RCC 7860 (cell line): Measurements from ENCODE around the gene OGFOD2.

Experiments used
- DNase-seq: peaks from one replicate; pipeline ENCODE4 v3.0.0-alpha.2; 2015; ENCODE audit warnings: low spot score
- FAIRE-seq: peaks from 2 replicates; lab custom pipeline; 2012; peaks lifted over from hg19 to GRCh38; lab: Jason Lieb, UNC

OGFOD2 gene

DNA sequence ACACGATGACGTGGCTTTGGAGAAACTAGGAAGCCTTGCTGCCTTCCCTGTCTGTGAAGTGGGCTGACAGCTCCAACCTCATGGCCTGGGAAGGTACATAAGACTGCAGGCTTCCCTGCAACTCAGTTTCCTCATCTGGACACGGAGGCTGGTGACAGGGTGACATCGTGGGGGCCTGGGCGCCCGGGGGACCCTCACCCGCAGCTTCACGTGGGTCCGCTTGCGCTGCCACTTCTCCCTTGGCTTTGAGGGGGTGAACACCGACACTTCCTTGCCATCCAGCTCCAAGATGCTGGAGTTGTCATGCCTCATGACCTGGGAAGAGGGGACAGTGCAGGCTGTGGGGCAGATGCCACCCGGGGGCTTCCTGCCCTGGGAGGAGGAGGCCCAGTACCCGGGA, 13.0 kb downstream of the OGFOD2 start:
- FAIRE-seq, result no peak
- no peak for DNase-seq

DNA sequence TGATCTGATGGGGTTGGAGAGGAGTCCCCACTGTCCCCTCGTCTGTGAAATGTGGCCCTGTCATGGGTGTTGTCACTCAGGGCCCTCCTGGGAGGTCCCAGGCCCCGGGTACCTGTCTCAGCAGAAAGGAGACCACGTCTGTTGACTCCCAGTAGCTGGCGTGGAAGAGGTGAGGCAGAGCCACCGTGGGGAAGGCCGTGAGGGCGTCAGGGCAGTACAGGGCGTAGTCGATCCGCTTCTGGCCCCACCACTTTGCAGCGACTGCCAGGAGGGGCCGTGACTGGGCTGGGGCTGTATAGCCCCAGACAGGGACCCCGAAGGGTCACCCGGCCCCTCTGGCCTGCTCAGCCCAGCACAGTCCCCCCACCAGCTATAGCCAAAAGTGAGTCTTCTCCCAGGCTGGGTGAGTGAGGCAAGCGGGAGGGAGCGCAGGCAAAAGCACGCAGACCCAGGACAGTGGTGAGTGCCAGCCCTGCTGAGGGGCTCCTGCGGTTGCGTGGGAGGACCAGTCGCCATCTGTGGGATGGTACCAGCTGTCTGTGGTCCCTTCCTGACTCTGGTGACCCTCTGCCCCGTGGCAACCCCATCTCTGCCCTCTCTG, 13.7 kb downstream of the OGFOD2 start:
- DNase-seq (no peak), FAIRE-seq (no peak)

DNA sequence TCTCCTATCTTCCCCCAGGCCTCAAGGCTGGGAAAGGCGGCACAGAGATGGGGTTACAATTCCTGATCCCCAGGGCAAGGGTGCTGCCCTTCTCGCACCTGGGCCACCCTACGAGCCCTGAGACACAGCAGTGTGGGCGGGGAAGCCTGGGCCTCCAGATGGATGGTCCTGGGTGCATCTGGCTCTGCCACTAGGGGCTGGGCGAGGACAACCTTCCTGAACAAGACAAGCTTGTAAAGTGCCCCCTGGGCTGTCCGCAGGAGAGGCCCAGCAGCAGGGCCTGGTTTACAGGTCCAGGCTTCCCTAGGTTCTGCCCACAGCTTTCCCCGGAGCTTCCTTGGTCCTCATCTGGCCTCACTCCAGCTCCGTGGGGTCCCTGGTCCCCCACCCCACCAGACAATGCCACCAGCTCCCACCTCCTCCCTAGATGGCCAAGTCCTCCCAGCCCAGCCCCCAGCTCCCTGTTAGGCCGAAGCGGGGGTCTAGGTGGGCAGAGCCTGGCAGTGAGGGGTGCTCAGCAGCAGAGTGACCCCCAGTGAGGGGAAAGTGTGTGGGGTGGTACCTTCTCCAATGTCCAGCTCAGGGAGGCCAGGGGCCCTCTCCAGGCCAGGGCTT, 14.3 kb downstream of the OGFOD2 start:
- FAIRE-seq (no peak), DNase-seq (no peak)

DNA sequence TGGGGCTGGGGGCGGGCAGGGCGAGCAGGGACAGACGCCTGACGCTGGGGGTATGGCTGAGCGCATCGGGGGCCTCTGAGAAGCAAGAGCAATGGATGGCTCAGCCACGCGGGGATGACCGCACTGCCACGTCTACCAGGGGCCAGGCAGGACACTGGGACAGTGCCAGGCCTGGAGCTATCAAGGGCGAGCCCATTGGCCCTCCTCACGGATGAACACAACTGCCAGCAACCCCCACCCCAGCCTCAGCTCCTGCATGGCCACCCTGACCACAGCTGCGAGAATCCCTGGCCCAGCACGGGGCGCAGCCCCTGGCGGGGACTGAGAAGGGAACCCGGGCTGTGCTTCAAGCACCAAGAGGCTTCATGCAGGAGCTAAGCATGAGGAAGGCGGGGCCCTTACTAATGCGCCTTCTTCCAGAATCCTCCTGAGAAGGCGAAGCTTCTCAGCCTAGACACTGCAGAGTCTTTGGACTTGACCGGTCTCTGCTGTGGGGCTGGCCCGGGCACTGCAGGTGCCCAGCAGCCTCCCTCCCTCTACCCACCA, 14.9 kb downstream of the OGFOD2 start:
- DNase-seq (no peak), FAIRE-seq (no peak)

DNA sequence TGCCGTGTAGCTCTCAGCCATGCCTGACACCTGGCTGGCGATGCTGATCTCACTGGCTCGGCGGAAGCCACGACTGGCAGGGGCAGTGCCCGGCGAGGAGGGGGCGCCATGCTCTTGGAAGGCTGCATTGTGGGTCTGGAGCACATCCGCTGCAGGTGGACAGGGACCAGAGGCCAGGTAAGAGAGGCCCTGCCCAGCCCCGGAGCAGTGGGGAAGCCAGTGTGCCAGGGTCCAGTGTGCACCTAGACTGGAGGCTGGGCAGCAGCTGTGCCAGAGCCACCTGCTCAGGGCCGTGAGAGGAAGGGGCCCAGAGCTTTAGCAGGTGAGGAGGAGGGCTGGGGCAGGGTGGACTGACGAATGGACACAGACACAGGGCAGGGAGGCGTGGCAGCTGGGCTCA, 15.5 kb downstream of the OGFOD2 start:
- DNase-seq (no peak), FAIRE-seq (no peak)

DNA sequence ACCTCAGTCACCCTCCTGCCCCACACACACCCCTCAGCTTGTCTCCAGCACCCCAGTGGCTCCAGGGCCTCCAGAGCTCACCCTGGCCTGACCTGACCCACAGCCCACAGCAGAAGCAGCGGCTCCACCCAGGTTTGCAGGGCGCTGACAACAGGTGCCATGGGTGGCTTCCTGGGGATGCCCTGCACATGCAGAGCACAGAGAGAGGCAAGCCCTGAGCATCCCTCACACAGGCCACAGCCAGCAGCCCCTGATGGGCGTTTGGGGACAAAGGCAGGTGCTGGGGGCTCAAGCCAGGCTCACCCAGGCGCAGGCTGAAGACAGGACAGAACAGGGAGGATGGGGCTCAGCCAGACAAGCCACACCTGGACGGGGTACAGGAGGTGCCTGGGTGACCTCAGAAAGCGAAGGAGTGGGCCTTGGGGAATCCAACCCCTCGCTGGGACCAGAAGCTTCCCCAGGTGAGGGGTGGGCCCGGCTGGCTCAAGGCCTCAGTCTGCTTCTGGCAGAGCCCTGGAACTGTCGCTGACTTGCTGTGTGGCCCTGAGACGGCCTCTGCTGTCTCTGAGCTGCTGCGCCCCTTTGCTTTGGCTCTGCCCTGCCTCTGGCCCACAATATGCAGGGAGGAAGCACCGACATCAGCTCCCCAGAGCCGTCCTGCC, 16.0 kb downstream of the OGFOD2 start:
- FAIRE-seq, result no peak
- DNase-seq, result no peak

DNA sequence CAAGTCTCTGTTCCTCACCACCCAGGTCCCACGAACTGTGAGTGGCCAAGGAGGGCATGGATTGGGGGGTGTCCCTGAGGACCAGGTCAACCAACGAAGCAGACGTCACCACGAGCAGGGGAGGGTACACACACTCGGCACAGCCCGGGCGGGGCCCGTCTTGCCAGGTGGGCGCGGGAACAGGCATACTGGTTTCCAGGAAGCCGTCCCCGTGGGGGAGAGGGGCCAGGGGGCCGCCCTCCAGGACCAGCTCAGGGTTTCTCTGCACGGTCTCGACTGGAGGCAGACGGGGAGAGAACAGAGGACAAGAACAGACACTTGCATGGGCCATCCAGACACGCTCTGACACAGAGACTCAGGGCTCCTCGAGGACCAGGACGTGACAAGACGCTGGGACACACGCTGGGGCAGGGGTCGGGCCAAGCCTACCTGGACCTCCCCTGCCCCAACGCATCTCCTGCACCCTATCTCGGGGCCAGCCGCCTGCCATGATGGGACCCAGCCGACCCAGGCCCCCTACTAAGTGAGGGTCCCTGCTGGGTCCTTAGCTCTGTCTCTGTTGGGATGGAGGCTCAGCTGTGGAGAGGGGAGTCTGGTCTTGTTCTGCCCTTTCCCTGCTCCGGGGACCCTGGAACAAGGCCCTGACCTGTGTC, 16.7 kb downstream of the OGFOD2 start:
- DNase-seq (no peak), FAIRE-seq (no peak)

DNA sequence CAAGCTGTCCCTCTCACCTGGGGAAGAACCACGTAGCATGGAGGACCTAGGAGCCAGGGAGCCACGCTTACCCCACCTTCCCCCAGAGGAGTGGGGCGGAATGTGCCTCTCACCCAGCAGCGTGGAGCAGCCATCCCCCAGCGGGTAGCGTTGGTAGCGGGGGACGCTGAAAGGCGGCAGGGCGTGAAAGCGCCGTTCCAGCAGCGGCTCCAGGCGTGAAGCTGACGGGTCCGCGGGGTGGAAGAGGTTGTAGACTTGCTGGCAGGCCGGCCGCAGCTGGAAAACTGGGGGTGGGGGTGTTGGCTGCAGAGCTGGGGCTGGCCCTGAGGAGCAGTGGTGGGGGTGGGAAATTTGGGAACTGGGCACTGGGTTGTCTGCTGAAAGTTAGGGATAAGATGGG, 17.3 kb downstream of the OGFOD2 start:
- no peak for FAIRE-seq
- no peak for DNase-seq

DNA sequence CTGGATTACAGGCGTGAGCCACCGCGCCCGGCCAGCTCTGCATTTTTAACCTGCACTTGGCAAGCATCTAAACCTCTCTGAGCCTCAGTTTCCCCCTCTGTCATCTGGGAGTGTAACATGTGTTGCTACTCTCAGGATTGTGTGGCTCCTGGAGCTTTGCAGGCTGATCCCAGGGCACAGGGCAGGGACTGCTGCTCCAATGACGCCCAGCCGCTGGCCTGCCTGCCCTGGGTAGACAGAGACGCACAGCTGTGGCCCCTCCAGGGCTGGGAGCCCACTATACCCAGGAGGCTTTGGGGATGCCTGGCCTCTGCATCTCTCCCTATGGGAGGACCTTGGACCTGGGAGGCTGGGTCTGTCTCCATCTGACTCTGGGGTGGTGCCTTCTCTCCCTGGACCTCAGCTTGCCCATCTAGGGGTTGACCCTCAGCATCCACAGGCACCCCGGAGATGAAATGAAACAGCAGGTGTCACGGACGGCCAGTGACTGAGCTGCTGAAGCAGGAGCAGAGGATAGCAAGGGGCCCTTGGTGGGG, 19.2 kb downstream of the OGFOD2 start:
- DNase-seq (no peak), FAIRE-seq (no peak)

DNA sequence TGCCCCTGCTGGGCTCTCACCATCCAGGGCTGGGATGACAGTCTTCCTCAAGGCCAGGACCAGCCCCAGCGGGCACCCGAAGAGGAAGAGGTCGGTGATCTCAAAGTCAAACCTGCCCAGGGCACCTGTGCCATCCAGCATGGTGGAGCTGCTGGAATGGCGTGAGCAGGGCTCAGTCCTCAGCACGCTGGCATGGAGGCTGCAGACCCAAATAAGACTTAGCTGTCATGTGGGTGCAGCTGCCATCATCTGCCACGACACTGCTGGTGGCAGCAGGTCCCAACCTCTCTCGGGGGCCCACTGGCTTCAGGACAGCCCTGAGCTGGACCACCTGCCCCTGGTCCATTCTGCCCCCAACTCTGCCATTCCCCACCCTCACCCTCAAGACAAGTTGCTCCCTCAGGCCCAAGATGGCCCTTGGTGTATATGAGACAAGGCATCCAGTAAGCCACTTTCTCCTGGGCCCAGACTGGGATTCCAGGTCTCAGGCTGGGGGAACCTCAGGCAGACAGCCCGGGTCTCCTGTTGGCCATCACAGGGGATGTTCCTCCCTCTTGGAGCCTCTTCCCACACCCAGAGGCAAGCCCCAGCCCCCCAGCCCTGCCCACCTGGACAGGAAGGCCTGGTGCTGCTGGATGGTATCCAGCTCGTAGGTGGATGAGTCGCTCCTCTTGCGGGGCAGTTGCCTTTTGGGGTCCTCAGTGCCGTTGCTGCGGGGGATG, 19.9 kb downstream of the OGFOD2 start:
- FAIRE-seq (no peak), DNase-seq (no peak)

DNA sequence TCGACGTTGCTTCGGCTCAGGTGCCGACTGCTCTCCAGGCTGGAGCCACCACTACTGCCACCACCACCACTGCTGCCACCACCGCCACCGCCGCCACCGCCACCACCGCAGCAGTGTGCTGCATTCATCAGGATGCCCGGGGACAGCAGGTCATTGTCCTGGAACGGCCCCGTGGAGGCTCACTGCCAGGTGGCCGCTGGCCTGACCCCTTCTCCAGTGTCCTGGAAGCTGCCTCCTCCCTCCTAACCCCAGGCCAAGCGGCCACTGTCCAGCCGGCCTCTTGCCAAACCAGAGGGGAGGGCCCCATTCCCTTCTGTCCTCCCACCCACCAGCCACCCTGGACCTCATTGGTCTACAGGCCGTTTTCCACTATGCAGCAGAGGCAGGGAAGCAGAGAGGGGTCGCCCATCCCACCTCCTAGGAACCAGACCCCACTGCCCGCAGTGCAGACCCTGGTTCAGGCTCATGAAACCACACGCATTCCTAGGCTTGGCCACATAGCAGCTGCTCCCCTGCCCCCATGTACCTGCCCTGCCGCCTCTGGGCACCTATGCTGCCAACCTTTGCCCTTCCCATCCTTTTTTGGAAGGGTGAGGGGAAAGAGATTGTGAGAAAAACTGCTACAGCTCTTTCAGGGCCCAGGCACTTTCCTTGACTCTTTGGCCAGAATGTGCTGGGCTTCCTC, 20.6 kb downstream of the OGFOD2 start:
- DNase-seq, result no peak
- no peak for FAIRE-seq

DNA sequence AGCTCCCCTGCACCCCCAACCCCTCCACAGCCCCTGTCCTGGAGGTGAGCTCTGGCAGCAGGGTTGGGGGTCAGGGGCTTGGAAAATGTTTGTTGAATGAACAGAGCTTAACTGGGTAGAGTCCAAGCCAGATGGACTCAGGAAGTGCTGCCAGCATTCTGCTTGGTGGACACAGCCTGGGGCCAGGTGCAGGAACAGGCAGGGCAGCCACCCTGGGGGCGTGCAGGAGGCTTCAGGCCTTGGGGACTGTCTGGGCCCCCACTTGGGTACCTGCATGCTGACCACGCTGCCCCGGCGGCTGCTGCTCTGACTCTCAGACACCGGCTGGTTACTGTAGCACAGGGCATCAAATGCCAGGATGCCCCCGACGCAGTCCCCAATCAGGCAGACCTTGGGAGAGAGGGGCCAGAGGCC, 21.2 kb downstream of the OGFOD2 start:
- DNase-seq, result no peak
- FAIRE-seq, result no peak

DNA sequence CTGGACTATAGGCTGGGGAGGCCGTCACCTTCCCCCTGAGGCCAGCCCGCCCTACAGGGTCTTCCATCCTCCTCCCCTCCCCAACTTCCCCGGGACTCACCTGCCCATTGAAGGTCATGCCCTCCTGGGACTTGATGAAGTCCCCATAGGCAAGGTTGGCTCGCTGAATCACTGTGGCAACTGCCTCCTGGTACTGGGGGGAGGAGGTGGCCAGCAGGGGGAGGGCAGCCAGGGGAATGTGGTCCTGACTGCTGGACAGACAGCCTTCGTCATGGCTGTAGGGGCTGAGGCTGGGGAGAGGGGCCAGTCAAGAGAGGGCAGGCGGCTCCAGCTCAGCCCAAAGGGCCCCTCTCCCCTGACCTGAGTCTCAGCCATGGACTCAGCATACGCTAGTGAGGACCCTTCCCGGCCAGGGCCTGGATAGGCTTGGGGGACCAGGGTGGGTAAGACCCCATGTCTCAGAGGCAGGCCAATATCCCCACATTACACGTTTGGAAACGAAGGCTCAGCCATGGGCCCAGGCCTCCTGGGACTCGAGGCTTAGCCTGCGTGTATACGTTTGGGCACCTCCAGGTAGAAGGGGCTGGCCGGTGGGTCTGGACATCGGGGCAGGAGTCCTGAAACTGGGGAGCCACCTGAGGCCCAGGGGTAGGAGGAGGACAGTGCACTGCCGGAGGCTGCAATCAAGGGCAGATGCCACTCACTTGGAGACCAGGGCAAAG, 21.7 kb downstream of the OGFOD2 start:
- DNase-seq (no peak), FAIRE-seq (no peak)

DNA sequence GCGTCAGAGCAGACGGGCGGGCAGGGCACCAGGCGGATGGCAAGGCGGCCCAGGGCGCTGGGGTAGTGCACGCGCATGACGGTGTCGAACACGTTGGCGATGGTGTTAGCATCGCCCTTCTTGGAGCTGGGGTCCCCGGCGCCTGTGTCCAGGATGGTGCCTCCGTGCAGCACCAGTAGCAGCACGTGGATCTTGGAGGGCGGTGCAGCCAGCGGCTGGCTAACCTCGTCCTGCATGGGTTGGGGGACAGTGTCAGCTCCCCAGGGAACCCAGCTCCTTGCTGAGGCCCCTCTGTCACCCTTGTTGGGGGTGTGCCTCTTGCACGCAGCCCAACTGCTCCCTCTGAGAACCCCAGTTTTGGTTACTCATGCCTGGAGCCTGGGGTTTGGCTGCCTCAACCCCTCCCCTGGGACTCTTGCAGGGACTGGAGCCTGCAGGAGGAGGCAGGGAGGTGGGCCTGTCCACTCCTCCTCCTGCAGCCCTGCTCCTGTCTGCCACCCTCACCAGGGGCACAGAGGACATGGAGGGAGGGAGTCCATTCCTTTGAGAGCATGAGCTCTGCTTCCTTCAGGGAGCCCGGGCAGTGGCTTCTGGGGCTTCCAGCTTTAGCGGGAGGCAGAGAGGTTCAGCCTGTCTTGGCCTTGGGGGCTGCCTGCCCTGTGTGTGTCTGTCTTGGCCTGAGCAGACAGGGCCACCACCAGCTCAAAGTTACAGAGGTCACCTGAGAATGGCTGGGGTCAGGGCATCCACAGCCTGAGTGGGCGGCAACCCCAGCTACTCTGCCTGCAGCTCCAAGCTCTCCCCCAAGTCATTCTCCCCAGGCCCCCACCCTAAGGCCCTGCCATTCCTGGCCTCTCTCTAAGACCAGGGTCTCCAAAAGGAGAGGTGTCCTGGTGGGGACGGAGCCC, 22.6 kb downstream of the OGFOD2 start:
- no peak for DNase-seq
- no peak for FAIRE-seq

DNA sequence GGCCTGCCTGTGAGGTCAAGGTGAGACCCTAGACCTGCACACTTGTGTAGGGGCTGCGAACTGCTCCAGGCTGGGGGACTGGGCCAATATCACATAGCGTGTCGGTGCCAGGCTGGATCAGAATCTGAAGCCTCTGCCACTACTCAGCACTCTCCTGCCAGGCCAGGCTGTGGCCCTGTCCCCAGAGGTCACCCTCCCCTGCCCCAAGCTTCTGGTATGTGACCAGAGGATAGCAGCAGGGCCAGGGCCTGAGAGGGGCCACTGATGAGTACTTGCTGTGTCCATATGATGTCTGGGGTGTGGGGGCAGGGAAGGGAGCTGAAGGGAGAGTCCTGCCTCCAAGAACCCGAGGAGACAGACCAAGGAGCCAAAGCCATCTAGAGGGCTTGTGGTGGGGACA, 23.3 kb downstream of the OGFOD2 start:
- FAIRE-seq, result no peak

DNA sequence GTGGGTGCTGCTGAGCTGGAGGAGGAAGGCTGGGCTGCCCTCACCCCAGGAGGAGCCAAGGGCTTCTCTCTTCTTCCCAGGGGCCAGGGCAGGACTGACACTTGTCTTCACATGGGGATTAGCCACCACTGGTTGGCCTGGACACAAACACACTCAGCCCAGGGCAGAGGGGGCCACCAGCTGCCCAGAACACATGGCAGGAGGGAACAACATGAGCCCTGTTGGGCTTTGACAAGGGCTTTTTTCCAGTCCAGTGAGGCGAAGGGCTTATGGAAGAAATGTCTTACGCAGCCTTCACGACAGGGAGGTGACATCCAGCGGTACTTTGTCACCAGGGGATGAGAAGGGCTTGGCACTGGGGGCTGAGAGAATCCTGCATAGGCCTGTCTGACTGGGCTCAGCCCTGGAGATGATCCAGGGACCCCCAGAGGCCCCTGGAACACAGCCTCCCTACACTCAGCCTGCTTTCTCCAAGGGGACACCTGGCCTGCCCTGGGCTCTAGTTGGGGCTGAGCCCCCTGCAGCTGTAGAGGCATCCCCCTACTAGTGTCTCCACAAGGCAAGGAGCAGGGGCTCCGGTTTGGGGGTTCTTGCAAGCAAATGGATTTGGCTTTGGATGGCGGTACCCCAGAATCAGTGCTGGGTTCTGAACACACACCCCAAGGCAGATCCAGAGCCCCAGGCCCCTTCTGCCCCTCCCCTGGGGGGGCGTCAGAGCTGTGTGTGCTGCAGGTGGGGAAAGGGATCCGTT, 24.3 kb downstream of the OGFOD2 start:
- DNase-seq, result no peak

More for the DNA sequence above, 23.3 kb downstream of the OGFOD2 start:
- no peak for DNase-seq

DNA sequence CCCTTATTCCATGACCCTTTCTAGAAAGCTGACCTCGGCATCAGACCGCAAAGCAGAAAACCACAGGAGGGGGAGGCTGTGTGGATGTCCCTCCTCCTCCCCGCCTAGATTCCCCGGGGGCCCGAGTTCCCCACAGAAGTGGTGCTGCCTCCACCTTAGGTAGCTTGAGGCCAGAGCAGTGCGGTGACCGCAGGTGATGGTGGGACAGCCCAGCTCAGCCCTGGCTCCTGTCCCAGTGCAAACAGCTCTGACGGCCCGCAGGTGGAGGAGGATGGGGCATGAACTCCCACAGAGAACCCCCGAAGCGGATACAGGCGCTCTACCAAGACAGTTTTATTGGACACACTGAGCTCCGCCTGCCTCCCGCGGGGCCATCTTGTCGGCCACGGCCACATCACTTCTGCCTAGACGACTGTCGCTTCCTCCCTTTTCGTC, 25.0 kb downstream of the OGFOD2 start:
- DNase-seq (no peak), FAIRE-seq (no peak)

More for the DNA sequence above, 24.3 kb downstream of the OGFOD2 start:
- no peak for FAIRE-seq

DNA sequence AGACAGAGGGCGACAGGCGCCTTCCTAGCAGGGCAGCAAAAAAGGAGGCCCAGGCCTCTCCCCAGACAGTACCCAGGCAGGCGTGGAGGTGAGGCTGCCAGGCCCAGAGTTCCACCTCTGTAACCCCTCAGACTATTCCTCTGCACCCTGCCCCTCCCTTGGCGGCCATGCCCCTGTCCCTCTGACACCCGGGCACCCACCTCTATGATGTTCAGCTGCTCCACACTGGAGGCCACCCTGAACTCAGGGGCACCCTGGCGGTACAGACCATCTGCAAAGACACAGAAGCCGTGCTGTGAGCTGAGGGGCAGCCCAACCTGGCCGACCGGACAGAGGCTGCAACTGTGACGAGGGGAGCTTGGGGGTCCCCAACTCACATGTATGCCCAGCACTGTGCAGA, 25.5 kb downstream of the OGFOD2 start:
- DNase-seq, result no peak
- no peak for FAIRE-seq
